ENCODE measurements around the gene SYPL2.
A peak's percentile ranks its signal among the peaks of the same experiment; 100 is the strongest.

SYPL2 gene

GRCh38 chr1:109499081-109499480 lies 32.7 kb downstream of the SYPL2 start:
- H3K36me3 ChIP-seq (ENCODE audit: insufficient read depth, low read length) = peaks cover 58% of the 10 kb centered on the region
- DNase-seq (no peak), ATAC-seq (ENCODE audit: insufficient read depth, low read depth) (no peak)
- H4K20me1 ChIP-seq (ENCODE audit: insufficient read depth, low read length) = peaks cover 22% of the 10 kb centered on the region
- no peak overlapping the region for H3K4me2 ChIP-seq (ENCODE audit: insufficient read depth, low read length)
- no peak overlapping the region for H3K27ac ChIP-seq (ENCODE audit: low read length)
- H3K9me3 ChIP-seq (ENCODE audit: insufficient read depth, low read length, severe bottlenecking) = no peaks in the 10 kb centered on the region
- H3K27me3 ChIP-seq (ENCODE audit: insufficient read depth, low read length, poor library complexity) = no peaks in the 10 kb centered on the region
- H2AFZ ChIP-seq (ENCODE audit: low read depth, low read length) = no peak overlapping the region
- no peak overlapping the region for H3K9ac ChIP-seq (ENCODE audit: low read depth, low read length)
- no peak overlapping the region for H3K4me3 ChIP-seq (ENCODE audit: low read depth in 1 of 2, low read length in 2 of 2)
- peaks cover 42% of the 10 kb centered on the region for H3K4me1 ChIP-seq (ENCODE audit: insufficient read depth, low read length)
- H3K79me2 ChIP-seq (ENCODE audit: insufficient read depth, low read length) = peaks cover 28% of the 10 kb centered on the region
- TF ChIP-seq, protein P1, sequence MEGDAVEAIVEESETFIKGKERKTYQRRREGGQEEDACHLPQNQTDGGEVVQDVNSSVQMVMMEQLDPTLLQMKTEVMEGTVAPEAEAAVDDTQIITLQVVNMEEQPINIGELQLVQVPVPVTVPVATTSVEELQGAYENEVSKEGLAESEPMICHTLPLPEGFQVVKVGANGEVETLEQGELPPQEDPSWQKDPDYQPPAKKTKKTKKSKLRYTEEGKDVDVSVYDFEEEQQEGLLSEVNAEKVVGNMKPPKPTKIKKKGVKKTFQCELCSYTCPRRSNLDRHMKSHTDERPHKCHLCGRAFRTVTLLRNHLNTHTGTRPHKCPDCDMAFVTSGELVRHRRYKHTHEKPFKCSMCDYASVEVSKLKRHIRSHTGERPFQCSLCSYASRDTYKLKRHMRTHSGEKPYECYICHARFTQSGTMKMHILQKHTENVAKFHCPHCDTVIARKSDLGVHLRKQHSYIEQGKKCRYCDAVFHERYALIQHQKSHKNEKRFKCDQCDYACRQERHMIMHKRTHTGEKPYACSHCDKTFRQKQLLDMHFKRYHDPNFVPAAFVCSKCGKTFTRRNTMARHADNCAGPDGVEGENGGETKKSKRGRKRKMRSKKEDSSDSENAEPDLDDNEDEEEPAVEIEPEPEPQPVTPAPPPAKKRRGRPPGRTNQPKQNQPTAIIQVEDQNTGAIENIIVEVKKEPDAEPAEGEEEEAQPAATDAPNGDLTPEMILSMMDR (IDR thresholded peaks at IDR 0.05; ENCODE audit: borderline replicate concordance, extremely low read depth, low read length, poor library complexity, severe bottlenecking) = no peak
- no peak for TF ChIP-seq EZH2 (IDR thresholded peaks at IDR 0.05; ENCODE audit: borderline replicate concordance, low read depth, low read length, severe bottlenecking)

DNA sequence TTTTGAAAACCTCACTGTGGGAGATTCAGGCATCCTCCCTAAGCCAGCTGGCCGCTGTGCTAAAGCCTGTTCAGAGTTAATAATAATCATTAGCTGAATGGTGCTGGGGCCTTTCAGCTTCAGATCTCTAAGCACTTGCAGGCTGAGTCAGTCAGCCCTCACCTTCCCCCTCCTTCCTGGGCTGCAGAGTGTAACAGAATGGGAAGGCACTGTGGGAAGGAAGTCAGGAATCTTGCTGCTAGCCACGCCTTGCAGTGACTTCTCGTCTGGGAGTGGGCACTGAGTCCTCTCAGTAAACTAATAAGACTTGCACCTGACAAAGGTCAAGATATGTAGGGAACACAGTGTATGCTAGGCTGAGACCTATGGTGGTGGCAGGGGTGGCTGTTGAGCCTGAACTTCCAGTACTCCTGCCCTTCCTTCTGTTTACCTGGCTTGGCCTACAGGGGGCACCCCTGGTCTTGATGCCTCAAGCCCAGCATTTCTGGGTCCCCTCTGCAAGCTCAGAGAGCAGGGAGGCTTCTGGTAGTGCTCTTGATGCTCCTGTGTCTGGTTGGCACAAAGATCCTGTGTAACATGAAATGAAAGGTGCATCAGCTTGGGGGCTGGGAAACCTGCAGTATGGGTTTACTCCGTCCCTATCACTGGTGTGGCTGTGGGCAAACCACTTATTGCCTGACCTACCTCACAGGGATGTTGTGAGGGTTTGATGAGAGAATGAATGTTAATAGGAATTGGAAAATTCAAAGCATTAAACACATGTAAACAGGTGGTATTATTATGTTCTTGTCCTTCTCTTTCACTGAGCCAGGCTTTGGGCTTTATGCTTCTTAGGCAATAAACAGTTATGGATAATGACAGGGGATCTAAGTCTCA lies 33.6 kb downstream of the SYPL2 start:
- Histone ChIP-seq H2AFZ (ENCODE audit: low read depth, low read length) (no peak overlapping the region), H3K79me2 (ENCODE audit: insufficient read depth, low read length) (peaks cover 20% of the 10 kb centered on the region), H3K9me3 (ENCODE audit: insufficient read depth, low read length, severe bottlenecking) (no peaks in the 10 kb centered on the region), H3K4me2 (ENCODE audit: insufficient read depth, low read length) (no peak overlapping the region), H4K20me1 (ENCODE audit: insufficient read depth, low read length) (peaks cover 21% of the 10 kb centered on the region), H3K4me1 (ENCODE audit: insufficient read depth, low read length) (peaks cover 38% of the 10 kb centered on the region), H3K36me3 (ENCODE audit: insufficient read depth, low read length) (peaks cover 58% of the 10 kb centered on the region), H3K27ac (ENCODE audit: low read length) (no peak overlapping the region), H3K27me3 (ENCODE audit: insufficient read depth, low read length, poor library complexity) (no peaks in the 10 kb centered on the region), H3K9ac (ENCODE audit: low read depth, low read length) (no peak overlapping the region), H3K4me3 (ENCODE audit: low read depth in 1 of 2, low read length in 2 of 2) (no peak overlapping the region)
- ATAC-seq (ENCODE audit: insufficient read depth, low read depth) (0 out of 3 replicates have a peak, but pooled peaks have one; percentile 16), DNase-seq (peak; percentile 54)
- no peak for TF ChIP-seq EZH2 (IDR thresholded peaks at IDR 0.05; ENCODE audit: borderline replicate concordance, low read depth, low read length, severe bottlenecking)
- TF ChIP-seq, protein P1 (IDR thresholded peaks at IDR 0.05; ENCODE audit: borderline replicate concordance, extremely low read depth, low read length, poor library complexity, severe bottlenecking) = peak; percentile 61

DNA sequence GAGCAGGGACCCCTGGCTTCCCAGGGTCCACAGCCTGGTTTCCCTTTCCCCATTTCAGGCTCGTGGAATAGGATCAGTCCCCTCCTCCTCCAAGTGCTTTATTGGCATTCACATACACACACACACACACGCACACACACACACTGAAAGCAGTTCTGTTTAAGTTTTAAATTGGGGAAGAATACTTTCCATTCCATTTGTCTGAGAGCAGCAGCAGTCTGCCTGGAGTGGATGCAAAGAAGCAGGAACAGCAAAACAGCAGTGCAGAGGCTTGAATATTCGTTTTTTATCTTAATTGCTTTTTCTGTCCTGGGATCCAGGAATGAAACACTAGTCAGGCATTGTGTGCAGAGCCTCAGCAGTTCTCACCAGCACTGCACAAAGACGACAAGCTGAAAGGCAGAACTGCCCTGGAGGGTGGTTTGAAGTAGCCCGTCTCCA lies 34.6 kb downstream of the SYPL2 start:
- Histone ChIP-seq H3K27me3 (ENCODE audit: insufficient read depth, low read length, poor library complexity) (no peaks in the 10 kb centered on the region), H3K9ac (ENCODE audit: low read depth, low read length) (no peak overlapping the region), H3K36me3 (ENCODE audit: insufficient read depth, low read length) (peaks cover 49% of the 10 kb centered on the region), H3K27ac (ENCODE audit: low read length) (no peak overlapping the region), H3K79me2 (ENCODE audit: insufficient read depth, low read length) (peaks cover 9% of the 10 kb centered on the region; the same call in 1 of the 2 replicates), H3K4me1 (ENCODE audit: insufficient read depth, low read length) (peaks cover 28% of the 10 kb centered on the region), H3K4me3 (ENCODE audit: low read depth in 1 of 2, low read length in 2 of 2) (no peak overlapping the region), H2AFZ (ENCODE audit: low read depth, low read length) (no peak overlapping the region), H3K9me3 (ENCODE audit: insufficient read depth, low read length, severe bottlenecking) (no peaks in the 10 kb centered on the region), H4K20me1 (ENCODE audit: insufficient read depth, low read length) (peaks cover 16% of the 10 kb centered on the region), H3K4me2 (ENCODE audit: insufficient read depth, low read length) (no peak overlapping the region)
- TF ChIP-seq, protein P1 (IDR thresholded peaks at IDR 0.05; ENCODE audit: borderline replicate concordance, extremely low read depth, low read length, poor library complexity, severe bottlenecking) = no peak
- TF ChIP-seq EZH2 (IDR thresholded peaks at IDR 0.05; ENCODE audit: borderline replicate concordance, low read depth, low read length, severe bottlenecking) = no peak
- ATAC-seq (ENCODE audit: insufficient read depth, low read depth) (no peak), DNase-seq (no peak)
